Measurements from ENCODE around the gene TEN1.

DNA sequence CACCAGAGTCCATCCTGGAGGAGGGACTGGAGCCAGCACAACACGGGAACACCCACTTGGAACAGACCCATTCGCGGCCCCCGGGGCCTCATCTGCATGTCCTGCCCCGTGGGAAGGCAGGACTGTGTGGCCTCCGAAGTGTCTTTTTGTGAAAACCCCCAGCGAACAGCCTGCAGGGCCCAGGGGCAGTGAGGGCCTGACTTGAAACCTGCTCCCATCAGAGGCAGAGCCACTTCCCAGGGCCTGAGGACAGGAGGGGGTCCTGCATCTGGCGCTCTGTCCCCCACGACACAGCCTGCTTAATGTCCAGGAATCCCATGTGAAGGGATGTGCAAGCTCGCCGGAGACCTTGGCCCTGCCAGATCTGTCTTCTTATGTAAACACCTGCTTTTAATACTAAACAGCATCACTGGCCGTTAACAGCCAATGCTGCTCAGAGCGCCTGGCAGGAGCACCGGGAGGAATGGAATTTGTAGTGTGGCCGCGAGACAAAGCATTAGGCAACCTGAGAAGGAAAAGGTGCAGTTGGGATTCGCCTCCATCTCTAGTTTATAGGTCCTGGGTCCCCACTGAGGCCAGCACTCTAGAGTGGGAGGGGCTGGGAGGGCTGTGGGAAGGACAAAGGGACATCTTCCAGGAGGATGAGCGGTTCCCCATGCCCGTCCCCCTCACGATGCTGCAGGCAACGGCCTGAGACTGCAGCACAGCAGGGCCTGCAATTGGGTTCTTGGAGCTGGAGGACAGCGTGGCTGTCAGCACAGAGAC lies 57.6 kb downstream of the TEN1 start:
- no peak for TF ChIP-seq EZH2phosphoT487 (IDR thresholded peaks at IDR 0.05; ENCODE audit: low read depth)
- TF ChIP-seq, protein P1, sequence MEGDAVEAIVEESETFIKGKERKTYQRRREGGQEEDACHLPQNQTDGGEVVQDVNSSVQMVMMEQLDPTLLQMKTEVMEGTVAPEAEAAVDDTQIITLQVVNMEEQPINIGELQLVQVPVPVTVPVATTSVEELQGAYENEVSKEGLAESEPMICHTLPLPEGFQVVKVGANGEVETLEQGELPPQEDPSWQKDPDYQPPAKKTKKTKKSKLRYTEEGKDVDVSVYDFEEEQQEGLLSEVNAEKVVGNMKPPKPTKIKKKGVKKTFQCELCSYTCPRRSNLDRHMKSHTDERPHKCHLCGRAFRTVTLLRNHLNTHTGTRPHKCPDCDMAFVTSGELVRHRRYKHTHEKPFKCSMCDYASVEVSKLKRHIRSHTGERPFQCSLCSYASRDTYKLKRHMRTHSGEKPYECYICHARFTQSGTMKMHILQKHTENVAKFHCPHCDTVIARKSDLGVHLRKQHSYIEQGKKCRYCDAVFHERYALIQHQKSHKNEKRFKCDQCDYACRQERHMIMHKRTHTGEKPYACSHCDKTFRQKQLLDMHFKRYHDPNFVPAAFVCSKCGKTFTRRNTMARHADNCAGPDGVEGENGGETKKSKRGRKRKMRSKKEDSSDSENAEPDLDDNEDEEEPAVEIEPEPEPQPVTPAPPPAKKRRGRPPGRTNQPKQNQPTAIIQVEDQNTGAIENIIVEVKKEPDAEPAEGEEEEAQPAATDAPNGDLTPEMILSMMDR (IDR thresholded peaks at IDR 0.05; ENCODE audit: low read depth, low read length) = no peak
